ENCODE measurements around the gene RNPEPL1. TPM values are rescaled to one million over a fixed set of nuclear protein-coding genes. Genes with fewer than 3 reads are reported as not detected.
A peak's percentile ranks its signal among the peaks of the same experiment; 100 is the strongest.
"Not testable (repeated sequence)": the region's sequence is repeated elsewhere in the genome, so short reads cannot be mapped to it uniquely, and the experiment has no call there.

Gene RNPEPL1
- total RNA-seq, 1 donor from 2014 or later, result 70.0 TPM

GRCh38 chr2:240615396-240615795, 47.1 kb downstream of the RNPEPL1 start:
- ChIA-PET POLR2A (no interaction called here), CTCF (no interaction called here)
- Mint-ChIP-seq H3K27ac (no peak overlapping the region), H3K9me3 (peaks cover 4% of the 10 kb centered on the region), H3K36me3 (ENCODE audit: low read depth) (peaks cover 7% of the 10 kb centered on the region), H3K27me3 (no peaks in the 10 kb centered on the region), H3K4me3 (no peak overlapping the region), H3K4me1 (no peaks in the 10 kb centered on the region)
- intact Hi-C loops (cut with micrococcal nuclease), result no loop called here
- DNase-seq (no peak), ATAC-seq (ENCODE audit: low read depth) (no peak)
- no peak for TF ChIP-seq CTCF (IDR thresholded peaks at IDR 0.05)

GRCh38 chr2:240615820-240616547, 47.7 kb downstream of the RNPEPL1 start:
- no peak for ATAC-seq (ENCODE audit: low read depth)
- POLR2A ChIA-PET, result no interaction called here
- H3K9me3 Mint-ChIP-seq, result peaks cover 4% of the 10 kb centered on the region
- DNase-seq, result peak; percentile 4
- H3K4me1 Mint-ChIP-seq, result peaks cover 3% of the 10 kb centered on the region
- H3K27me3 Mint-ChIP-seq, result no peaks in the 10 kb centered on the region
- H3K36me3 Mint-ChIP-seq (ENCODE audit: low read depth), result peaks cover 7% of the 10 kb centered on the region
- CTCF ChIA-PET, result no interaction called here
- no peak for TF ChIP-seq CTCF (IDR thresholded peaks at IDR 0.05)
- no peak overlapping the region for H3K27ac Mint-ChIP-seq
- intact Hi-C loops (cut with micrococcal nuclease), result no loop called here
- no peak overlapping the region for H3K4me3 Mint-ChIP-seq

- H3K4me3 Mint-ChIP-seq; H3K27ac Mint-ChIP-seq; POLR2A ChIA-PET; H3K27me3 Mint-ChIP-seq; DNase-seq; H3K36me3 Mint-ChIP-seq (ENCODE audit: low read depth); intact Hi-C loops (cut with micrococcal nuclease); CTCF ChIA-PET; H3K9me3 Mint-ChIP-seq; ATAC-seq (ENCODE audit: low read depth): not testable (repeated sequence)
- peaks cover 13% of the 10 kb centered on the region for H3K4me1 Mint-ChIP-seq
These were observed 48.8 kb downstream of the RNPEPL1 start for GRCh38 chr2:240616860-240617666.

- peaks cover 6% of the 10 kb centered on the region for H3K27me3 Mint-ChIP-seq
- no peak overlapping the region for H3K4me3 Mint-ChIP-seq
- peaks cover 17% of the 10 kb centered on the region for H3K4me1 Mint-ChIP-seq
- ChIA-PET CTCF (no interaction called here), POLR2A (no interaction called here)
- H3K9me3 Mint-ChIP-seq, result peaks cover 4% of the 10 kb centered on the region
- DNase-seq, result no peak
- no peak for ATAC-seq (ENCODE audit: low read depth)
- TF ChIP-seq CTCF (IDR thresholded peaks at IDR 0.05), result no peak
- intact Hi-C loops (cut with micrococcal nuclease), result no loop called here
- no peak overlapping the region for H3K27ac Mint-ChIP-seq
- H3K36me3 Mint-ChIP-seq (ENCODE audit: low read depth), result peaks cover 2% of the 10 kb centered on the region
These were observed 50.5 kb downstream of the RNPEPL1 start for GRCh38 chr2:240618776-240619175.

GRCh38 chr2:240619506-240620148, 51.3 kb downstream of the RNPEPL1 start:
- DNase-seq (peak; percentile 6), ATAC-seq (ENCODE audit: low read depth) (no peak)
- ChIA-PET POLR2A (no interaction called here), CTCF (no interaction called here)
- H3K9me3 Mint-ChIP-seq, result peaks cover 4% of the 10 kb centered on the region
- H3K27ac Mint-ChIP-seq, result no peak overlapping the region
- H3K36me3 Mint-ChIP-seq (ENCODE audit: low read depth), result peaks cover 2% of the 10 kb centered on the region
- no peak overlapping the region for H3K4me3 Mint-ChIP-seq
- intact Hi-C loops (cut with micrococcal nuclease), result no loop called here
- peaks cover 18% of the 10 kb centered on the region for H3K4me1 Mint-ChIP-seq
- TF ChIP-seq CTCF (IDR thresholded peaks at IDR 0.05), result no peak
- peaks cover 6% of the 10 kb centered on the region for H3K27me3 Mint-ChIP-seq

All from activated B cell treated with CpG ODN at 0.5 μM for 24 hours (primary cell).